SW 1271 (cell line): ENCODE data around the gene ARCN1.
A peak's percentile ranks its signal among the peaks of the same experiment; 100 is the strongest.

ENCODE experiments used
- DNase-seq, 2 experiments: peaks; one replicate each; lab custom pipeline; 2025; lab: John Stamatoyannopoulos, UW

The ARCN1 gene

DNA sequence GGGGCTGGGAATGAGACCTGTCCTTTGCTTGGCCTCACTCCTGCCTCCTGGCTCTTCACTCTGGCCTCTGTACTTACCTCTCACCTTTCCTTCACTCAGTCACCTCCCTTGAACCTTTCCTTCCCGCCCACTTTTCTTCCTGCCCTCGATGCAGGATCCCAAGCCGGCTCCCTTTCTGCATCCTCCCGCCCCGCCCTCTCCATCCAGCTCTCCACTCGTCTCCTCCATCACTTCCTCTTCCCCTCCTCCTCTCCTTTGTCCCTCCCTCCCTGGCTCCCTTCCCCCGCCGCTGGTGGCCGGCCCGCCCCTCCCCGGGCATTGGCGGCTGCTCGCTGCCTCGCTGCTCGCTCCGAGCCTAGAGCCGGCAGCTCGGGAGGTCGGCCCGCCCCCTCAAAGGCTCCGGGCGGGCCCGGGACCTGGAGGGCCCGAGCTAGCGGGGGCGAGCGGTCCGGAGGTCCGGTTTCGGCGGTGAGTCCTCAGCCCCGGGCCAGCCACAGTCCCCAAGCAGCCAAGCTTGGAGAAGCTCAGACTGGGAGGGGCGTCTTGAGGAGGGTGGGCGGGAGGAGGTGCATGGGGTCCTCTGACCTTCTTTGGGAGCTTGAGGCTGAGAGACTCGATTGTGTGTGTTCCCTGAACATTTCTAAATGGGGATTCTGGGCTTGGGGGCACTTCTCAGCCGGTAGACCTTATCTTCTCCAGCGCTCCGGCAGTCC is 49.0 kb downstream of the ARCN1 start:
- DNase-seq = peak; percentile 69 to 93

DNA sequence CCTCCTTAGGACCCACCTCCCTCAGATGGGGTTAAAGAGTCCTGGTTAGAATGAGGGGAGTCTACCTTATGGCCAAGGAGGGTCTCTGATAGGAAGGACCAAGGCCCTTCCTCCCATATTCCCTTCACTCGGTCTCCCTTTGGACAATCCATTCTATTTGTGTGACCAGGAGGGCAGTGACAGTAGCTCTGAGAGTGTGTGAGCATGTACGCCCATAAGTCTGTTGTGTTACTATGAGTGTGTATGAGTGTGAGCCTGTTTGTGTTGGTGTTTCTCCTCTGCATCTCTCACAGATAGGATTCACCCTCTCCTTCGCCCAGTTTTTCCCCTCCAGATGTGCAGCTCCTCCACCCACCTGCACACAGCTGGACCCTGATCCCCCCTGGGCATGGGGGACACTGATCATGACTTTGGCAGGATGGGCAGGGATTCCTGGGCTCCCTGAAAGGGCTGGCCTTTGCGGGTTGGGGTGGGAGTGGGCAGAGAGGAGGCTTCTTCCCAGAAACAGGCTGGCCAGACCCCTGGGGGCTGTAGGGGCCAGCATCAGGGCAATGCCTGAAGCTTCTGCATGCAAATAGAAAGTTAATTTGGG is 49.7 kb downstream of the ARCN1 start:
- peak in 1 of 2 experiments; percentile 7 for DNase-seq

GRCh38 chr11:118622376-118623268 is 50.4 kb downstream of the ARCN1 start:
- peak; percentile 32 to 73 for DNase-seq

- DNase-seq = peak in 1 of 2 experiments; percentile 43
Observed at GRCh38 chr11:118623269-118623655, 51.1 kb downstream of the ARCN1 start.

DNA sequence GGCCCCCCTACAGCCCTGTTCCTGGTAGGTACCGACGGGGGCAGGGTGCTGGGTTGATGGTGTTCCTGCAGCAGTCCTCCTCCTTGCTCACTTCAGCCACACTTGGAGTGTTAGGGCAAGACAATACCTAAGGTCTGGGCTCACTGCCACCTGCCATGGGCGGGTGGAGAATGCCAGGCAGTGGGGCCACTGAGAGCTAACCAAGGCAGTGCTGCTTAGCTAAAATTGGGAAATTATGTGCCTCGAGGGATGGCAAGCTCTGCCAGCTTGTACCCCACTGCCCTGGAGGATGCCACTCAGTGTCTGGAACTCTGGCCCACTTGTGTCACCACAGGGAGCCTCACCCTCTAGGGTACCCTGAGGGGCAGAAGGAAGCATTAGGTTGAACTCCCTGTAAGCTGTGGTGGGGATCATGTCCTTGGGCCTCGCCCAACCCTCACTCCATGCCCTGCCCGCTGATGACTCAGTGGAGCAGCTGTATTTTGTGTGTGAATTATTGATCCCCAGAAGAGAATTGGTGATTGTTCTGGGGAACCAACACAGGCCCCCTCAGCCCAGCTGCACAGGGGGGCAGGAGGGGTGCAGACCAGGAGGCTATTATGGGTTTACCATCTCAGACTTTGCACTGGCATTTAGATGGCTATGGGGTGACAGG is 53.0 kb downstream of the ARCN1 start:
- DNase-seq = no peak

DNA sequence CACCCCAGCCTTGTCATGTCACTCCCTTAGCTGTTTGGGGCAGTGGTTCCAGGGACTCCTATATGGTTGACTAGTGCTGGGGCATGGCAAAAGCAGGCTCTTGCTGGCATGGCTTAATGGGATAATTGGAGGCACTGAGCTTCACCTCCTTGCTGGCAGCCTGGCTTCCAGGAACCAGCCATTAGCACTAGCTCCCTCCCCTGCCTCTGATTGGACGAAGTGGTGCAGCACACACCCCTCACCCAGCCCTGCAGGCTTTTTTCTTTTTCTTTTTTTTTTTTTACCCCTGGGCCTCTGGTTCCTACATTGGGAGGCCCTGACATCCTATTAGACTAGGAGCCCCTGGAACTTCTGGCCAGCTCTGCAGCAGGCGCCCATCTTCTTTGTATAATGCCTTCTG is 53.8 kb downstream of the ARCN1 start:
- no peak for DNase-seq

DNA sequence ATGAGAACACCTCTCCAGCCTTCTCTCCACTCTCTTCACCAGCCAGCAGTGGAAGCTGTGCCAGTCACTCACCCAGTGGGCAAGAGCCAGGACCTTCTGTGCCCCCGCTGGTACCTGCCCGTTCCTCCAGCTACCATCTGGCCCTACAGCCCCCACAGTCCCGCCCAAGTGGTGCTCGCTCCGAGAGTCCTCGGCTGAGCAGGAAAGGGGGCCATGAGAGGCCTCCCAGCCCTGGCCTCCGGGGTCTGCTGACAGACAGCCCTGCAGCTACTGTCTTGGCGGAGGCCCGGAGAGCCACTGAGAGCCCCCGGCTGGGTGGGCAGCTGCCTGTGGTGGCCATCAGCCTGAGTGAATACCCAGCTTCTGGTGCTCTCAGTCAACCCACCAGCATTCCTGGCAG is 55.4 kb downstream of the ARCN1 start:
- no peak for DNase-seq

- no peak for DNase-seq
Observed at GRCh38 chr11:118628031-118628430, 55.8 kb downstream of the ARCN1 start.

DNA sequence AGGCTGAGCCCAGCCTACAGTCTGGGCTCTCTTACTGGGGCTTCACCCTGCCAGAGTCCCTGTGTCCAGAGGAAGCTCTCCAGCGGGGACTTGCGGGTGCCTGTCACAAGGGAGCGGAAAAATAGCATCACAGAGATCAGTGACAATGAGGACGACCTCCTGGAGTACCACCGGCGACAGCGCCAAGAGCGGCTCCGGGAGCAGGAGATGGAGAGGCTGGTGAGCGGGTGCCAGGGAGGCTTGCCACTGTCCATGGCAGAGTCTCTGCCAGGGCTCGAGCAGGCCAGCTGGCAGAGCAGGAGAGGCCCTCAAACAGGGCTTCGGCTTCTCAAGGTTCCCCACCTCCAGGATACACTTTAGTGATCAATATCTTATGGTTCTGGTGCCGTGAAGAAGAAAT is 56.2 kb downstream of the ARCN1 start:
- DNase-seq = no peak

GRCh38 chr11:118628861-118629549 is 56.8 kb downstream of the ARCN1 start:
- DNase-seq = no peak

DNA sequence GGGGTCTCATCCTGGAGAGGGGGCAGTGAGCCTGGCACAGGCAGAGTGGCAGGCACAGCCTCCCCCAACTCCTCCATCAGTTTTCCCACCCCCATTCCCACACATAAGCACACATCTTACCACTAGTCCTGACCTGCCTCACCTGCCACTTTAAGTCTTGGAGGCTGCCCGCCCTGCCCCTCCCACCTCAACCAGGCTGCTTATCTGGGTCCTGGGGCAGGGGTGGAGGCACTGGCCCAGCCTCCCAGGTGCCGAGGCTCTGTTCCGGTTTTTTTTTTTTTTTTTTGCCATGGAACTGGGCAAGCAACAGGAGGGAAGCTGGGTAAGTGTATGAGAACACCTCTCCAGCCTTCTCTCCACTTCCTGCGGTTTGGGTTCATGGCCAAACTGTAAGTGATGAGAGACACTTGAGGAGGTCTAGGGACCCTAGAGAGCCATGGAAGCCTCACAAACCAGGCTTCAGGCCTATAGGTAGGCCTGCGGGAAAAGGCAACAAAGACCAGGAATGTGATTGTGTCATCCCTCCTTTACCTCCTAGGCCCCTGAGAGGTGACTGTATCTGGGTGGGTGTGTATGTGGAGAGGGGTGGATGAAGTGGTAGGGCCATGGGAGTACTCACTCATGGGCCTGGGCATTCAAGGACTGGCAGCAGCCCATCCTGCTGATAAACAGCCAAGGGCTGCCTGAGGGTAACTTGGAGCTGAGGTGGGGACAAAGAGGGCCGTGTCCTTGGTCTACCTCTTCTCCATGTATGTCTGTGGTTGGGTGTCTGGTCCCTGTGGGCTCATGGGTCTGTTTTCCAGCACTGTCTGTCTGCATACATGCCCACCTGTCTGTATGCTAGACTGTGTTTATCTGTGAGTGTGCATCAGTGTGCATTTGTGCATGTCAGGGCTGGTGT is 57.8 kb downstream of the ARCN1 start:
- DNase-seq = no peak

DNA sequence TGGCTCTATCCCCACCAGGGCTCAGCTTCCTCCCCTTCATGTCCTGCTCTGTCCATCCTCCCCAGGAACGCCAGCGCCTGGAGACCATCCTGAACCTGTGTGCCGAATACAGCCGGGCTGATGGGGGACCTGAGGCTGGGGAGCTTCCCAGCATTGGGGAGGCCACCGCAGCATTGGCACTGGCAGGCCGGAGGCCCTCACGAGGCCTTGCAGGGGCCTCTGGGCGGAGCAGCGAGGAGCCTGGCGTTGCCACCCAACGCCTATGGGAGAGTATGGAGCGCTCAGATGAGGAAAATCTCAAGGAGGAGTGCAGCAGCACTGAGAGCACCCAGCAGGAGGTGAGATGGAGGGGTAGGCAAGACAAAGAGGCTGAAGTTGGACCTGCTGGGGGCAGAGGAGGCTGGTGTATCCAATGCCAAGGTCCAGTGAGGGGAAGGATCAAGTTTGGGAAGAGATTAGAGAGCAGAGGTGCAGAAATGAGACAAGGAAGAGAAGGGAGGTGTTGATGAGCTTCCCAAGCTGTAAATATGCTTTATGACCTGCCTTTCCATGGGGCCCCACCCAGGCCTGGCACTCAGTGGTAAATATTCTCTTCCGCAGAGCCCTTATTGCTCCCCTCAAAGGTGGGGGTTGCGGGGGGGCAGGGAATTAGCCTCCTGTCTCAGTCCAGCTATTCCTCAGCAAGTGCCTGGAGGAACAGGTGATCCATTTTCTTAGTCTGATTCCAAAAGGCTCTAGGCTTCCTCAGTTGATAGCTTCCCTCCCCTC is 59.1 kb downstream of the ARCN1 start:
- DNase-seq = no peak

DNA sequence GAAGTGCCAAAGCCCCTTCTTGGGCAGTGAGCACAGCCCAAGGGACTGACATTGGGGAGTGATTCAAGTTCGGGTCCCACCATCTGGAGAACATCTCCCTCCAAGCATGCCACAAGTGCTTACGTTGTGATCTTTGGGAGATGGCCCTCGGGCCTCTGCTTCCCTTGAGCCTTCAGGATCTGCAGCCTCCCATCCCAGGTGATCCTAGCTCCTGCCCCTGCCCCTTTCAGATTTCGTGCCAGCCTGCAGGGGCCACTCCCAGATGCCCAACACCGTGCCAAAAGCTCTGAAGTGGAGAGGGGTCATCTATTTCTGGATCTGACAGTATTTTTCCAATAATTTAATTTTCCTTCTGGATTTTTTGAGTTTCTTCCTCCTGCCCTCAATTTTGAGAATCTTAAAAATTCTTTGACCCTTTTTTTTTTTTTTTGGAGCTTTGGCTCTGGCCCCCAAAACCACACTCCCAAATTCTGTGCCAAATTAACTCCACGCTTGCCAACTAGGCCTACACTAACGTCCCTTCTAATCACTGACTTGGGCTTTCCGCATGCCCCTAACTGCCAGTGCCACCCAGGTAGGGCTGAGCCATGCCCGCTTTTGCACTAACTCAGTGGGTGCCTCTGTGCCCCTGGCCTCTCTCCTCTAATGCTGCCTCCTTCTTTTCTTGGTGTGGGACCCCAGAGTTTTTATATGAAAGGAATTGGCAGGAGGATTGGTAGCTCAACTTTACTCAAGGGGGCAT is 60.5 kb downstream of the ARCN1 start:
- DNase-seq = no peak

GRCh38 chr11:118633319-118633690 is 61.1 kb downstream of the ARCN1 start:
- DNase-seq = no peak

DNA sequence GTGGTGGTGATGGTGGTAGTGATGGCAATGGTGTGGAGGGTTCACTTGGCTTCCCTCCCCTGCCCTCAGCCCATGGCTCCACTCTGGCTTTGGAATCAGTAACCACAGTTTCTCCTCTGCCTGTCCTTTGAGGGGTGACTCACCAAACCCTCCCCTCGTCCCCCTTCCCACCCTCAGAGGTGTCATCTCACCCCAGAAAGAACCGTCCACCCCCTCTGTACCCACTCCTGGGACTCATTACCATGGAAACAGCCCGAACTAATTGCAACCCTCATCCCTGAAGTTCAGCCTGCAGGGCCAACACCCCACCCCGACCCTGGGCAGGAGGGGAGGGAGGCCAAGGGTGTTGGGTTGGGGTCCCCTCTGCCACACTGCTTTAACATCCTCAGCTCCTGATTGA is 61.8 kb downstream of the ARCN1 start:
- no peak for DNase-seq

DNA sequence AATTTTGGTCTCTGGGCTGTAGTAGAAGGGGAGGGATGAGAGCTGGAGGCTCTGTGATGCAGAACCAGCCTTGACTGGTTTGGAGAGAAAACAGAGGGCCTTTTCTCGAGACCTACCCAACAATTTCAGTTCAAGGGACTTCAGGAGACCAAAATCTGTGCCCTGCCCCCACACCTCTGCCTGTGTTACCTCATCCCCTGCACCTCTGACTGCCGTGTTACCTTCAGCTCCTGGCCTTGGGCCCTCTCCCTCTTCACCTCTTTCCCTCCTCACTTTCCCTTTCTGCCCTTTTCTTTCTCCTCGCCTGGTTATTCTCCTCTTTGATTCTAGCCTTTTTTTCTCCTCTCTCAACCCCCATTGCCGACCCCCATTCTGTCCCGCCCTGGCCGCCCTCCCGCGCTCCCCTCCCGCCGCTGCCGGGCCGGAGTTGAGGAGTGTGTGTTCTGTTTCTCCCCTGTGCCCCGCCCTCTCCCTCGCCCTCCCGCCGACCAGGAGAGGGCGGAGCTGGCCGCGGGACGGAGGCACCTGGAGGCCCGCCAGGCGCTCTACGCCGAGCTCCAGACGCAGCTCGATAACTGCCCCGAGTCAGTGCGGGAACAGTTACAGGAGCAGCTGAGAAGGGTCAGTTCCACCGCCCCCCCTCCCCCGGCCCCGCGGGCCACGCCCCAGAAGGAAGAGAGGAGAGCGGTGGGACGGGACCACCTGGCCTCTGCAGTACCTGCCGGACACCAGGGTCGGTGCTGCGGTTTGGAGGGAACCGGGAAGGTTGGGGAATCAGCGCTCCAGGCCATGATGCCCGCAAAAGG is 62.4 kb downstream of the ARCN1 start:
- no peak for DNase-seq

GRCh38 chr11:118635237-118635591 is 63.0 kb downstream of the ARCN1 start:
- DNase-seq = no peak

DNA sequence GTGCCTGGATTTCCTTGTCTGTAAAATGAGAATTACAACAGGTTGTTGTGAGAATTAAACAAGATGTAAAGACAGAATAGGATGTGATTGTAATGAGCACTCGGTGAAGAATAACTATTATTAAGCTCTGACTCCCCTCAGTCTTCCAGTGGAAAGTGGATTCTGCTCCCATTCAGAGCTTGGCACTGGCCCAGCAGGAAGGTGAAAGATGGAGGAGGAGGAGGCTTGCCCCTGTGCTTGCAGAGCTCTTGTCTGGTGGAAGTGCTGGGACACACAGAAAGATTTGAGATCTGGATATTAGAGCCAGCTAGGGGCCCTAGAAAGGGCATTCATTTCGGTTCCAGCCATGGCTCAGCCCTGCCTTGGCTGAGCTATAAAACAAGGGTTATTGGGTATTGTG is 63.4 kb downstream of the ARCN1 start:
- DNase-seq = no peak
